ENCODE results near the gene PARD6G. TPM values are rescaled to one million over a fixed set of nuclear protein-coding genes. Genes with fewer than 3 reads are reported as not detected.

Gene PARD6G
- total RNA-seq, 4 donors from 2014 or later, result 33.3 to 64.1 (median 46.2) TPM

GRCh38 chr18:80231616-80232015 lies 15.7 kb downstream of the PARD6G start:
- H3K4me1 ChIP-seq, result peaks cover 11 to 29% of the 10 kb centered on the region in 2 donors
- no peaks in the 10 kb centered on the region for H3K9me3 ChIP-seq
- TF ChIP-seq CTCF (IDR thresholded peaks at IDR 0.05) (no peak), POLR2A (IDR thresholded peaks at IDR 0.05) (no peak)
- DNase-seq, result no peak
- no peak overlapping the region for H3K27ac ChIP-seq
- intact Hi-C loops (cut with DNase I), result no loop called here
- no peaks in the 10 kb centered on the region for H3K36me3 ChIP-seq
- no peaks in the 10 kb centered on the region for H3K27me3 ChIP-seq
- no peak overlapping the region for H3K4me3 ChIP-seq (replicated peaks in 1 of 3)
- WGBS, 2 donors, result 87 to 98% methylated on average over 5 to 7 of the region's 7 CpGs

GRCh38 chr18:80231151-80231550 lies 16.2 kb downstream of the PARD6G start:
- no peak for DNase-seq
- no peak overlapping the region for H3K27ac ChIP-seq
- intact Hi-C loops (cut with DNase I), result no loop called here
- H3K27me3 ChIP-seq, result no peaks in the 10 kb centered on the region
- 90 to 93% methylated on average over 8 of the region's 8 CpGs for WGBS, 2 donors
- no peak overlapping the region for H3K4me3 ChIP-seq (replicated peaks in 1 of 3)
- H3K4me1 ChIP-seq, result peaks cover 11 to 29% of the 10 kb centered on the region in 2 donors
- no peaks in the 10 kb centered on the region for H3K9me3 ChIP-seq
- no peaks in the 10 kb centered on the region for H3K36me3 ChIP-seq
- TF ChIP-seq CTCF (IDR thresholded peaks at IDR 0.05) (no peak), POLR2A (IDR thresholded peaks at IDR 0.05) (no peak)

GRCh38 chr18:80229766-80230745 lies 17.3 kb downstream of the PARD6G start:
- DNase-seq, result no peak
- Histone ChIP-seq H3K4me1 (peaks cover 11 to 29% of the 10 kb centered on the region in 2 donors), H3K4me3 (replicated peaks in 1 of 3) (no peak overlapping the region), H3K36me3 (no peaks in the 10 kb centered on the region), H3K27me3 (no peaks in the 10 kb centered on the region), H3K9me3 (no peaks in the 10 kb centered on the region), H3K27ac (no peak overlapping the region)
- WGBS, 2 donors, result 90 to 91% methylated on average over 22 of the region's 22 CpGs
- intact Hi-C loops (cut with DNase I), result no loop called here
- TF ChIP-seq POLR2A (IDR thresholded peaks at IDR 0.05) (no peak), CTCF (IDR thresholded peaks at IDR 0.05) (no peak)

- no peak for DNase-seq
- intact Hi-C loops (cut with DNase I), result no loop called here
- Histone ChIP-seq H3K27ac (no peak overlapping the region), H3K4me3 (replicated peaks in 1 of 3) (no peak overlapping the region), H3K36me3 (no peaks in the 10 kb centered on the region), H3K27me3 (no peaks in the 10 kb centered on the region), H3K4me1 (peaks cover 11 to 29% of the 10 kb centered on the region in 2 donors), H3K9me3 (no peaks in the 10 kb centered on the region)
- WGBS, 2 donors, result 68 to 76% methylated on average over 3 of the region's 3 CpGs
- TF ChIP-seq CTCF (IDR thresholded peaks at IDR 0.05), result no peak
- no peak for TF ChIP-seq POLR2A (IDR thresholded peaks at IDR 0.05)
These were observed 18.0 kb downstream of the PARD6G start for GRCh38 chr18:80229363-80229762.

Data from thyroid gland (tissue), 4 donors.